HG02642 (cell line): Measurements from ENCODE around the gene AUP1.
A peak's percentile ranks its signal among the peaks of the same experiment; 100 is the strongest.

ENCODE experiments used
- ATAC-seq: cut with Tn5 transposase; IDR thresholded peaks from one replicate; pipeline ENCODE4 v1.9.1; 2021; ENCODE audit warnings: mild to moderate bottlenecking; ENCODE audit not compliant: unreplicated experiment, poor library complexity

The AUP1 gene

GRCh38 chr2:74515271-74515980, 14.1 kb downstream of the AUP1 start:
- ATAC-seq, result no peak

- ATAC-seq, result no peak
These were observed 14.9 kb downstream of the AUP1 start, which contains the start of gene TLX2 for GRCh38 chr2:74514368-74515270. TLX2 (plus strand) TSS chr2:74514450; CDS start chr2:74514807, 357 bp downstream.

- ATAC-seq, result no peak
These were observed 15.7 kb downstream of the AUP1 start for GRCh38 chr2:74513605-74514367.

- no peak for ATAC-seq
These were observed 16.5 kb downstream of the AUP1 start for GRCh38 chr2:74512744-74513604.

- no peak for ATAC-seq
These were observed 18.2 kb downstream of the AUP1 start for GRCh38 chr2:74511104-74511989.

GRCh38 chr2:74510272-74510671, 19.2 kb downstream of the AUP1 start:
- no peak for ATAC-seq

- peak; percentile 6 for ATAC-seq
These were observed 21.5 kb downstream of the AUP1 start for GRCh38 chr2:74507926-74508520.

- ATAC-seq, result peak; percentile 93
These were observed 22.2 kb downstream of the AUP1 start, which contains the start of gene PCGF1 for GRCh38 chr2:74507145-74507925. PCGF1 (minus strand) TSS chr2:74507695; CDS start chr2:74507668, 27 bp downstream.

GRCh38 chr2:74505448-74506246, 23.9 kb downstream of the AUP1 start:
- no peak for ATAC-seq

GRCh38 chr2:74504591-74504990, 24.9 kb downstream of the AUP1 start:
- ATAC-seq, result no peak

GRCh38 chr2:74503506-74504475, 25.7 kb downstream of the AUP1 start:
- no peak for ATAC-seq

GRCh38 chr2:74502720-74503505, 26.6 kb downstream of the AUP1 start:
- ATAC-seq, result peak; percentile 36

GRCh38 chr2:74502147-74502719, 27.3 kb downstream of the AUP1 start:
- ATAC-seq, result no peak

GRCh38 chr2:74501335-74502071, 28.0 kb downstream of the AUP1 start:
- no peak for ATAC-seq
